NCI-H146 (cell line): ENCODE results near the gene SPECC1L.
"Not testable (repeated sequence)": the region's sequence is repeated elsewhere in the genome, so short reads cannot be mapped to it uniquely, and the experiment has no call there.

Experiments used
- DNase-seq: peaks from one replicate; lab custom pipeline; 2025; lab: John Stamatoyannopoulos, UW

The SPECC1L gene

DNA sequence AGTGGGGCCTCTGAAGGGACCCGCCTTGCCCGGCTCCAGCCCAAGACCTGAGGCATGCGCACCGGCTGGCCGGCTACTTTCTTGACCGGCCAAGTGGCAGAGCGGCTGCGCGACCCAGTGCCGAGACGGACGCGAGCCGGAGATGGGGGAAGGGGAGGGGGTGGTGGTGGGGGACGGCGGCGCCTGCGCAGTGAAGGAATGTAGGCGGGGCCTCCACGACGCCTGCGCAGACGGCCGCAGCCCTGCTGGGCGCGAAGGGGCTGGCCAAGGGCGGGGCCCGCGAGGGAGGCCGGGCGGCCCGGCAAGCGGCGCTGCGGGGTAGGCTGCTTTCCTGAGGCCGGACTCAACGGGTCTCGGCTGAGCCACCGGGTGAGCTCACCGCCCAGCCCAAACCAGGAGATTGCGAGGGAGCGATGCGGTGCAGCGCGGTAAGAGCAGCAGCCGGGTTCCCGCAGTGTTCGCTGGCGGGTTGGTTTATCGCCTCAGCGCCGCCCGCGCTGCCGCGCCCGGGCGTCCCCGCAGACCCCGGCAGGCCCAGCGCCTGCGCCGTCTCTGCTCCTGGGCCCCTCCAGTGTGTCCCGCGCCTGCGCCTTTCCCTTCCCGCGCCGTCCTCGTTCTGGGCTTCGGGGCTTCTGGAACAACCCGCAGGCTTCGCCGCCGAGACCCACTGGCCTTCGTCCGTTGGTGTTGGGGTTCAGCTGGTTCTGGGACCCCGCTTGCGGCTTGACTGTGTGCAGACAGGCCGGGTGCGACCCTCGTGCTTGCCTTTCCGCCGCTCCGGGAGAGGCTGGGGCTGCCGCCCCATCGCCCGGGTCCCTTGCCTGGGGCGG lies at the start of gene SPECC1L:
TSS of gene SPECC1L (plus strand) at position 276 of the 830 bp plus-strand sequence. CDS start 31,401 bp downstream, outside the sequence.
- DNase-seq = peak; percentile 86

DNA sequence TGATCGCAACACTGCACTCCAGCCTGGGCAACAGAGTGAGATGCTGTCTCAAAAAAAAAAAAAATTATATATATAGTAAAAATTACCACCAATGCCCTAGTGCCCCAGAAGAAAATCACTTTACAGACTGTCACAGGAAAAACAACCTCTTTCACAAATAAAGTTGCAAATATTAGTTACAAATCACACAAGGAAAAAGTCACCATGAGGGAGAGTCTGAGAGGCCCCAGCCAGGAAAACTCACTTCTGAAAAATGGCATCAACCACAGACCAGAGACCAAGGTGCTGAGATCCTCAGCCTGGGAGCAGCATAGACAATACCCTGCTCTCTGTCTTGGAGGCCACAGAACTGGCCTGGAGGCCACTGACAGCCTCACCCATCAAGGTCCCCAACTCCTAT lies 46.2 kb upstream of the SPECC1L start:
- no peak for DNase-seq

GRCh38 chr22:24225044-24225601 lies 45.5 kb upstream of the SPECC1L start:
- DNase-seq = no peak

DNA sequence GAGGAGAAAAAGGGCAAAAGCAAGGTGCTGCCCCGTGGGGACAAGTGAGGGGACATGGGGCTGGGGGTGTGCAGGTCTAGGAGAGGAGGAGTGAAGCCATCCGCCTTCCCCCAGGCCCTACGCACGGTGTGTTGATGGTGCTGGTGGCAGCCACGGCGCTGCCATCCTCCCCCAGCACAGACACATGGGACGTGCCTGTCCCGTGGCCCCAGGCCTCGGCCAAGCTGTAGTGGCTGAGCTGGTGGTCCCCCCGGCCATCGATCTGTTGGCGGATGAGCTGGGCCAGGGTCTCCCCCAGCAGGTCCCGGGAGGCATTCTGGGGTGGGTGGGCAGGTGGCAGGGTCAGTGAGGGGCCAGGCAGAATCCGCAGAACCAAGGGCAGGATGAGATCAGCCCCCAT lies 44.7 kb upstream of the SPECC1L start:
- no peak for DNase-seq

DNA sequence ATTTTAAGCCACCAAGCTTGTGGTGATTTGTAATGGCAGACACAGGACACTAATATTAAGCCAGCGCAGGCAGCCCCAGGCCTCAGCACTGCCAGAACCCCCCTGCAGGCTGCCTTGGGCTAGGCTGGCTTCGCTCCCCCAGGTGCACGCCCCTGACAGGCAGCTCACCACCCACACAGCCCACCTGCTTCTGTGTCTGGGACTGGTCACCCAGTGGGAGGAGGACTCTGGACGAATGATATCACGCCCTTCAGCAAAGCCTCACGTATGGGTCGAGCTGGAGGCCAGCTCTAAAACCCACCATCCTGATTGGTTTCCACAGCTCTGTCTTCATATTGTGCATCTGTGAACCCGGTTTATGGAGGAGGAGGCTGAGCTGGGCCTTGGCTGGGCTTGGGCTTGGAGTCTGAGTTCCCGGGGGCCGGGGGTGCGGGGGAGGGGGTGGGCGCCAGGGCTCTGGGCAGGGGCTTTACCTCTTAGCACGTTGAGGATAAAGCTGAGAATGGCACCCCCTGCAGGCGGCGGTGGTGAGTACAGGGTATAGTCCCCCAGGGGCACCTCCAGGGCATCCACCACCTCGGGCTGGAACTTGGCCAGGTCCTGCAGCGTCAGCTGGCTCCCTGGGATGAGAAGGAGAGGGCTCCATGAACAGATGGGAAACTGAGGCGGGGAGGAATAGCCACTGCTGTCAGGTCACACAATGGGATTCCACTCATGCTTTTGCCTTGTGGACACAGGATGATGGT lies 39.5 kb upstream of the SPECC1L start:
- peak; percentile 60 for DNase-seq

GRCh38 chr22:24231706-24232105 lies 38.9 kb upstream of the SPECC1L start:
- DNase-seq = no peak

- no peak for DNase-seq
These were observed 38.5 kb upstream of the SPECC1L start for GRCh38 chr22:24232124-24232523.

GRCh38 chr22:24232725-24233124 lies 37.9 kb upstream of the SPECC1L start:
- DNase-seq = no peak

DNA sequence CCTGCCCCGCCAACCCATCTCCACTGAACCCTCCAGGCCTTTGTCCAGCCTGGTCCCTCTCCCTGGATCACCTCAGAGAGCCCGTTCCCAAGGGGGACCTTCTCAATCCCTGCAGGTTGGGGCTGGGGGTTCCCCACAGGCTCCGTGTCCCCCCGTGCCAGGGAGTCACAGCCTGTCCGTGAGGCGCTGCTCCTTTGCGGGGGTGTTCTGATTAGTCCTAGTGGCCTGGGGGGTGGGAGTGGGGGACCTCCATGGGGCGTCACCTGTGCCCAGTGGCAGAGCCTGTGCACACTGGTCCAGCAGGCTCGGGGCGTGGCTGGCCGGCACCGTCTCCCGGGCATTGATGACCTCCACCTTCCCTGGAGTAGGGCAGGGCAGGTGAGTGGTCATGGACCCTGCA lies 37.4 kb upstream of the SPECC1L start:
- DNase-seq = no peak

DNA sequence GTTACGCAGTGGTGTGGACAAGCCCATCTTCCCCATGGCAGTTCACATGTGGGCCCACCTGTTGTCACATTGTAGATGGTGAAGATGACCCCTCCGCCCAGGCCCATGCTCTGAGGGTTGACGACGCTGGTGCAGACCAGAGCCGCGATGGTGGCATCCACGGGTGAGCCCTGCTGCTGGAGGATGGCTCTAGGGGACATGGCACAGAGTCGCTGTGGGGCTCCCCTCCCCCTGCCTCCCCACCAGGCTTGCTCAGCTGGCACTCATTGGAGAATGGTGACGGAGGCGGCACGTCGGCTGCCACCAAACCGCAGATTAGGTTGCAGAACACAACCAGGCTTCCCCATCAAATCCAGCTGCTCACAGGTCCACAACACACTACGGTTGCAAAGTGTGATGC lies 36.8 kb upstream of the SPECC1L start:
- no peak for DNase-seq

GRCh38 chr22:24235315-24235714 lies 35.3 kb upstream of the SPECC1L start:
- DNase-seq = no peak

- DNase-seq = no peak
These were observed 34.0 kb upstream of the SPECC1L start for GRCh38 chr22:24236656-24237055.

DNA sequence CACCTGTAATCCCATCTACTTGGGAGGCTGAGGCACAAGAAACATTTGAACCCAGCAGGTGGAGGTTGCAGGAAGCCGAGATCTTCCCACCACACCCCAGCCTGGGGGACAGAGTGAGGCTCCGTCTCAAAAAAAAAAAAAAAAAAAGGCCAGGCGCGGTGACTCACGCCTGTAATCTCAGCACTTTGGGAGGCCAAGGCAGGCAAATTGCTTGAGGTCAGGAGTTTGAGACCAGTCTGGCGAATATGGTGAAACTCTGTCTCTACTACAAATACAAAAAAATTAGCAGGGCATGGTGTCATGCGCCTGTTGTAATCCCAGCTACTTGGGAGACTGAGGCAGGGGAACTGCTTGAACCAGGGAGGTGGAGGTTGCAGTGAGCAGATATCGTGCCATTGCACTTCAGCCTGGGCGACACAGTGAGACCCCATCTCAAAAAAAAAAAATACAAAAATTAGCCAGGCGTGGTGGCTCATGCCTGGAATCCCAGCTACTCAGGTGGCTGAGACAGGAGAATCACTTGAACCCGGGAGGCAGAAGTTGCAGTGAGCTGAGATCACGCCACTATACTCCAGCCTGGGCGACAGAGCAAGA lies 32.4 kb upstream of the SPECC1L start:
- DNase-seq = not testable (repeated sequence)

GRCh38 chr22:24240381-24240780 lies 30.2 kb upstream of the SPECC1L start:
- DNase-seq = no peak

DNA sequence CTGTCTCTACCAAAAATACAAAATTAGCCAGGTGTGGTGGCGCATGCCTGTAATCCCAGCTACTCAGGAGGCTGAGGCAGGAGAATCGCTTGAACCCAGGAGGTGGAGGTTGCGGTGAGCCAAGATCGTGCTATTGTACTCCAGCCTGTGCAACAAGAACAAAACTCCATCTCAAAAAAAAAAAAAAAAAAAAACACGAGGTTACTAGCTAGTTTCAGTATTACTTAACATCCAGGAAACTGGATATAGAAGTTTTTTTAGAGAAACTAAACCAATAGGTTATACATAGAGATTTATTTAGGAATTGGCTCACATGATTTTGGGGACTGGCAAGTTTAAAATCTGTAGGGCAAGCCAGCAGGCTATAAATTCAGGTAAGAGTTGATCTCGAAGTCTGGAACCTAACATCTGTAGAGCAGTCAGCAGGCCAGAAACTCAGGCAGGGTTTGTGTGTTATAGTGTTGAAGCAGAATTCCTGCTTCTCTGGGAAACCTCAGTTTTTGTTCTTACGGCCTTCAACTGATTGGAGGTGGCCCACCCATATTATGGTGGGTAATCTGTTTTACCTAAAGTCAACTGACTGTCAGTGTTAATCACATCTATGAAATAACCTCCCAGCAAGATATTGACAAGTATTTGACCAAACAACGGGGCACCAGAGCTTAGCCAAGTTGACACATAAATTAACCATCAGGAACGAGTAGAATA lies 29.5 kb upstream of the SPECC1L start:
- DNase-seq = not testable (repeated sequence)

- not testable (repeated sequence) for DNase-seq
These were observed 27.2 kb upstream of the SPECC1L start for GRCh38 chr22:24243417-24243816.

GRCh38 chr22:24244144-24244787 lies 26.4 kb upstream of the SPECC1L start:
- no peak for DNase-seq

- DNase-seq = not testable (repeated sequence)
These were observed 25.6 kb upstream of the SPECC1L start, which contains the start of gene GGT5 for GRCh38 chr22:24245030-24245431. Gene GGT5, minus strand, starts transcription at chr22:24245082. Its CDS starts 357 bp downstream, at chr22:24244725.

- not testable (repeated sequence) for DNase-seq
These were observed 24.8 kb upstream of the SPECC1L start for GRCh38 chr22:24245584-24246561.

DNA sequence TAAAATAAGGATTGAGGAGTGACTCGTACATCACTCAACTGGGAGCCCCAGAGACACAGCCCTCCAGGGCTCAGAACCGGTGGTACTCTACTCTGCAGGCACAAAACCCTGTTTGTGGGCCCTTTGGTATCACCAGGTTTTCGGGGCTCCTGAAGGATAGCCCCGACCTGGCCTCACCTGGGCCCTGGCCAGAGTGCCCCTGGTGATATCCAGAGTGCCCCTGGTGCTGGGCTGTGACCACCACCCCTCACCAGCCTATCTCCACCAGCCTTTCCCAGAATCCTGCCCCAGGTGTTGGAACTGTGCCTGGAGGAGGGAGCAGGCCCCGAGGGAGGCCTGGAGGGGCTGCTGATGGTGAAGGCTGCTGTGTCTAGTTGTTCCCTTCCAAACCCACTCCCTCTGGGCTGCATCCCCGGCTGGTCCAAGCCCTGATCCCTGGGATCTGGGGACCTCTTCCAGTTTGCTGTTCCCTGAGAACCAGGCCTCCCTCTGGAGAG lies 23.6 kb upstream of the SPECC1L start:
- DNase-seq = no peak
